Right ventricle myocardium superior (tissue), 1 donor: ENCODE measurements around the gene TMEM164. TPM values are rescaled to one million over a fixed set of nuclear protein-coding genes. Genes with fewer than 3 reads are reported as not detected.
A peak's percentile ranks its signal among the peaks of the same experiment; 100 is the strongest.

Source experiments
- ATAC-seq: fragments of 200-7000 bp; cut with Tn5 transposase; one replicate; pipeline ENCODE4 v1.9.1; 2020; ENCODE audit warnings: mild to moderate bottlenecking; ENCODE audit not compliant: poor library complexity
- DNase-seq: peaks from one replicate; pipeline ENCODE4 v3.0.0-alpha.2; 2020
- intact Hi-C: fragments of 100-400 bp; cut with DNase I; formaldehyde crosslinking; loops from one replicate; pipeline ENCODE4 v1.11.2; 2022
- total RNA-seq: library from RNA; stranded (reverse); fragmentation: NEBNext Ultra II Directional; extraction: Animal tissue kit (Norgen Biotek cat#: 25700); gene quantifications from one replicate; pipeline ENCODE4 v1.2.1, GENCODE V29; 2021
- donor health status: DM: no; HTN: yes; CAD: no; lungs with severe emphysema.

The TMEM164 gene
- total RNA-seq, 1 donor from 2014 or later: 47.1 TPM

DNA sequence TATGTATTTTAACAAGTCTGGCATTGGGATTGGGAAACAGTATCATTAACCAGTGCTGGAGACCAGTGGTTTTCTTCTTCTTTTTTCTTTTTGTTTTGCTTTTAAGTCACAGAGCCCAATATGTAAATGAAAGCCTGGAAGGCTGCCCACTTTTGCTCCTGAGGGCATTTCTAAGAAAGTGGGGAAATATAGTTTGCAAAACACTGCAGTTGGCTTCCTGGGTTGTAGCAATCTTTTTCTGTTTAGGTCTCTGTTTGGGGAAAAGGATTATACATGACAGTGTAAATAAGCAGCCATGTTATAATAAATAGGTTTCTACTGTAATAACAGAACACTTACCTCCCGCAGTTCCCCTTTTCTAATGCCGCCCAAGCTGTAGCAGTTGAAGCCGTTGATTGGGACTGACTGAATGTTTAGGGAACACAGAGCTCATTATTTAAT lies 105.5 kb downstream of the TMEM164 start:
- ATAC-seq: peak; percentile 24
- DNase-seq: no peak
- intact Hi-C loops: no loop called here

DNA sequence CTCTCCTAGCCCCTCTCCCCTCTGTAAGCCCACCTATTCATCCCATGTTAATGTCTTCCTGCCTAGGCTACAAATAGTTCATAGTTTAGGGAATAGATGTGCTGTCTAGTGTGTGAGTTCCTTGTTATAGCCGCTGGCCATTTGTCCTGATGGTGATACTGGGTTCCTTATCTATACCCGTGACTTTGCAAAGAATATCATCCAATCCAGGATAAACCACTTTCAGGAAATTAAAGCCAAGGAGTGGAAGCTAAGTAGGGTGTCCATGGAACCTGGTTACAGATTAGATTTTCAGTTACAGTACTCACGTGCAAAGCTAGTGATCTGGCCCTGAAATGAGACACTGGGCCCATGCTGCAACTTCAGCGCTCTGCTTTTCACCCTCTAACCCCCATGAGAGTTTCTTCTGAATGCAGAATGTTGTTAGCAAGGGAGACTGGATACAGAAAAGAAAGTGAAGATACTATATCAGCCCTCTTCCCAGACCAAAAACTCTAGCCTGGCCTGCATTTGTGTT lies 111.4 kb downstream of the TMEM164 start:
- intact Hi-C loops: no loop called here
- ATAC-seq: peak; percentile 15
- DNase-seq: no peak

DNA sequence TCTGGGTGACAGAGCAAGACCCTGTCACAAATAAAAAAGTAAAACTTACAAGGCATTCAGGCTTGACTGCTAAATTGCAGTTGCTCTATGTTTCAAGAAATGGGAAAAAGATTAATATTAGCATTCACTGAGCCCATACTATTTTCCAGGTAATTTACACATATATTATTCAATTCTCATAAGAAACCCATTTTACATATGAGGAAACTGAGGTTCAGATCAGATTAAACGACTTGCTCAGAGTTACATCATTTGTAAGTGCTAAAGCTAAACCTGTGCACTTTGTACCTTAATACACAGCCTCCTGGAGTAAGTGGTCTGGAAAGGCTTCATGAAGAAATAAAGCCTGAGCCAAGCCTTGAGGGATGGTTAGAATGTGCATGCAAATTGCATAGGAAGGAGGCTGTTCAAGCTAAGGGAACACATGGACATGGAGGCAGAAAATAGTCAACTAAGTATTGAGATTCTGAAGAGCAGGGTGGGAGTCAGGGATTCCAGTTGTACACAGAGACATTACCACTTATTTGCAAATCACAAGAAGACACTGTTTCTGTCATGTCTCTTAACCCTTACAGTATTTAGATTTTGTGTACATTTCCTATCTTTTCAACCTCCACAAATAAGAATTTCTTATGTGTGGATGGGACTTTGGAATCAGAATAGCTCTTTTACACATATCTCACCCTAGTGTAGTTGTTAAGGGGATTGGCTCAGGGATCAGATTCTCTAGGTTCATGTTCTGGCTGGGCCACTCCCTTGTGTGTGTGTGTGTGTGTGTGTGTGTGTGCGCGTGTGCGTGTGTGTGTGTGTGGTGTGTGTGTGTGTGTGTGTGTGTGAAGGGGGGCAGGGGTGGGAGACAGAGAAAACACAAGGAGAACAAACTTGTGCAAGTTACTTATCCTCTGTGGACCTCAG lies 113.4 kb downstream of the TMEM164 start:
- no peak for ATAC-seq
- intact Hi-C loops: no loop called here
- no peak for DNase-seq

GRCh38 chrX:110118530-110118929 lies 115.6 kb downstream of the TMEM164 start:
- intact Hi-C loops: no loop called here

DNA sequence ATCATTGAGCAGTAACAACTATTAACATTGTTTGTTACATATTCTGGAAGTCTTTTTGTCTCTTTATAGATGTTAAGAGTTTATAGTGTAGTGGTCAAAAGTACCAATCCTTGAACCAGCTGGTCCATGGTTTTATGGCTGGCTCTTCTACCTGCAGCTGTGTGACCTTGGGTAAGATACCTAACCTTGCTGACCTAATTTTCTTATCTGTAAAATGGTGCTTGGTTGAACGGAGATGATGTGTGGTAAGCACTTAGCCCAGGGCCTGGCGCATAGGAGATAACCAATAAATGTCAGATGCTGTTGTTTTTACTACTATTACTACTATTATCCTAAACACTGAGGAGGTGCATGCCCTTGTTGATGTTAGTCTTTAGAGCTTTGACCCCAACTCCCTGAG lies 116.6 kb downstream of the TMEM164 start:
- intact Hi-C loops: no loop called here
- DNase-seq: no peak
- no peak for ATAC-seq

More at GRCh38 chrX:110118530-110118929, 115.6 kb downstream of the TMEM164 start:
- DNase-seq: no peak
- ATAC-seq: no peak

DNA sequence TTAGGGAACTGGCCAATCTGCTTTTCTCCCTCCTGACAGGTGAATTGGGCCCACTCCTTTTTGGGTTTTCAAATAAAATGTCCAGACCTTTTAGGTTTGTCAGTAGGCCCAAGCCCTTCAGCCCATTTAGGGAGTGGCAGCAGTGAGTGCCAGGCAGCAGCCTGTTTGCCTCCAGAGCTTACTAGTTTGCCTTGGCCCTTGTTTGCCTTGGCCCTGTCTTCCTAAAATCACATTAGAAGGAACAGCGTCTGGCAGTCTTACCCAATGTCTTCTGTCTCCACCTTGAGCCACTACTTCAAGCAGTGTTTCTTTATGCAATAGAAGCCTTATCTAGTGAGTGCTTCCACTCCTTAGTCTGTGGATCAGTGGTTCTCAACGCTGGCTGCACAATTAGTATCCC lies 117.1 kb downstream of the TMEM164 start:
- intact Hi-C loops: no loop called here
- DNase-seq (no peak), ATAC-seq (no peak)

GRCh38 chrX:110123331-110123782 lies 120.4 kb downstream of the TMEM164 start:
- no peak for ATAC-seq
- intact Hi-C loops: no loop called here
- DNase-seq: no peak

GRCh38 chrX:110125446-110126162 lies 122.7 kb downstream of the TMEM164 start:
- ATAC-seq (peak; percentile 56), DNase-seq (no peak)
- intact Hi-C loops: no loop called here

GRCh38 chrX:110131031-110131430 lies 128.1 kb downstream of the TMEM164 start:
- intact Hi-C loops: no loop called here
- ATAC-seq: no peak

DNA sequence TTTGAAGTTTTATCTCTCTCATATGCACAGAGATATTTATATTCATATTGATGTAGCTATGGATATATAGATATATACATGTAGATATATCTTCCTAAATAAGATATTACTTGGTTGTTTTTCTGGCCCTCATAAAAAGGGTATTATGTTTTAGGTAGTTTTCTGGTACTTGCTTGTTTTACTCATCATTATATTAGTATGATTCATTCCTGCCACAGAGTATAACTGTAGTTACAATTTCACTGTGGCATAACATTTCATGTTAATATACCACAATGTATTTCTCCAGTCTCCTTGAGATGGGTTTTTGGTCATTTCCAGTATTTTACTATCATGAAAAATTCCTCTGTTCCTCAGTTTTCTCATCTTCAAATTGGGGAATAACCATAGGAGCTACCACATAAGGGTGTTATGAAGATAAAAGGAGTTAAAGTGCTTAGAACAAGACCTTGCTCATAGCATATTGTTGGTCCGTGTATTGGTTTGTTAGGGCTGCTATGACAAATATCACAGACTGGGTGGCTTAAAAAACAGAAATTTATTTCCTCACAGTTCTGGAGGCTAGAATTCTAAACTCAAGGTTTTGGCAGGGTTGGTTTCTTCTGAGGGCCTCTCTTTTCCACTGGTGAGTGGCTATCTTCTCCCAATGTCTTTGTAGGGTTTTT lies 129.7 kb downstream of the TMEM164 start:
- ATAC-seq (no peak), DNase-seq (no peak)
- intact Hi-C loops: no loop called here

More at GRCh38 chrX:110131031-110131430, 128.1 kb downstream of the TMEM164 start:
- no peak for DNase-seq

DNA sequence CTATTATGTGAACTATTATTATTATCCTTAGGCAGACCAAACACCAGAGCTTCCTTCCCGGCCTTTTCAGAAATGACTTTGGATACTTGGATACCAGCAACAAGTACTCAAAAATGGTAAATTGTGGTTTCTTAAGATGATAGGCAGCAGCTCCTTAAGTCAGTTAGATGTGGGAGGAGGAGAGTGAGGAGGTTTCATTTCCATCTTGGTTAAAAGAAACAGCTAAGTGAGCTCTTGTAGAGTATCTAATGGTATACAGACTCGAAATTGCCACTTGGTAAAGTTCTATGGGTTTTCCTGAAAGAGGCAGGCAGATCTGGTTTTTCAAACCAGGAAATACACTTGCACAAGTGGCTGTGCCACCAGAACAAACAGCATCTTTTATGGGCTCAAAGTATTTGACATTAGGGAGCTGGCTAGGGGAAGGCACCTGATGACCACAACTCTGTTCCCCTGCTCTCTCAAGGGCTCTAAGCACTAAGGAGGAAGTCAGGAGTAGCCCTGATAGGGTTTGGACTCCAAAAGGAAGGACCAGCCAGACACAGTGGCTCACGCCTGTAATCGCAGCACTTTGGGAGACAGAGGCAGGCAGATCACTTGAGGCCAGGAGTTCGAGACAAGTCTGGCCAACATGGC lies 130.9 kb downstream of the TMEM164 start:
- DNase-seq (no peak), ATAC-seq (no peak)
- intact Hi-C loops: no loop called here

- ATAC-seq (no peak), DNase-seq (no peak)
- intact Hi-C loops: no loop called here
These were observed 132.7 kb downstream of the TMEM164 start for GRCh38 chrX:110135618-110136017.

DNA sequence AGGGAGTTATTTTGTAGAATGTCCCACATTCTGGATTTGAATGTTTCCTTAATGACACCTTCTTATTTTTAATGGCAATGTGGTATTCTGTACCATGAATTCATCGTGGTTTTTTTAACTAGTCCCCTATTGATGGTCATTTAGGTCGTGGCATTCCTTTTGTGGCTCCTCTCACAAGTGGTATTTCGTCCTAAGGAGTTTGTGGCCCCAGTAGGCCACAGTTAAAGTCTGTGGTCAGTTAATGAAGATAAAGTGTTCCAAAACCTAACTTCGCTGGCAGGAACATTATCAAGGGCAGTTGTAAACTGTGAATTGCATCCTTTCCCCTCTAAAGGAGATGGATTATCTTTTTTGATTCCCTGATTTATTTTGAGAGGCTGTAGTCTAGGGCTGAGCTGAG lies 133.2 kb downstream of the TMEM164 start:
- intact Hi-C loops: no loop called here
- DNase-seq (no peak), ATAC-seq (no peak)

DNA sequence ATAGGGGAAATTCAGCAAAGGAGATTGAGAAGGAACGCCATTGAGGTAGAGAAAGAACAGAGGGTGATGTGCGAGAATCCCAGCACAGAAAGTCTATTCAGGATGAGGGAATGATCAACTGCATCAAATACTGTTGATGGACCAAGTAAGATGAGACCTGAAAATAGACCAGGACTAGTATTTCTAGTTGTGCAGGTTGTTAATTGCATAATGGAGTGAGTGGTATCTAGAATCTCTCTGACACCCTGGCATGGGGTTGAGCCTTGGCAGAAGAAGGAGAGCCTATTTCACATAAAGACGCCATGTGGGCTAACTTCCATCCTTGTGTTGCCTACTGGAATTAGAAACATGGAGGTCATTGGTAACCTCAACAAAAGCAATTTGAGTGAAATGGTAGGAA lies 135.6 kb downstream of the TMEM164 start:
- ATAC-seq: no peak
- DNase-seq: no peak
- intact Hi-C loops: no loop called here

GRCh38 chrX:110139172-110139571 lies 136.3 kb downstream of the TMEM164 start:
- intact Hi-C loops: no loop called here
- DNase-seq (no peak), ATAC-seq (no peak)

DNA sequence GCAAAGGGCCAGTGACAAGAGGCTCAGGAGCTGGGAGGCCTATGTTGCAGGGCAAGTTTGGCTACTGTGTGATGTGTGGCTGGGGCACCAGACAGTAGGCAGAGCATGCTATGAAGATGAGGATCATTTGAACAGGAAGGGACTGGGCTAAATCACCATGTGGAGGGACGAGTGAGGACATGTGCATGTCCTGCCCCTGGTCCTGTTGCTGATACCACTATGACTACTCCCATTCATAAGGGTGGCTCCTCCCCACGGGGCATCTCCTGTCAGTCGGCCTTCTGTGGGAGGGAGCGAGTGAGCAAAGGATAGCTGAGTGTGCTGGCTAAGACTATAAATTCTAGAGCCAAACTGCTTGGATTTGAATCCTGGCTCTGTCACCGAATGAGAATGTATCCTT lies 139.2 kb downstream of the TMEM164 start:
- DNase-seq: no peak
- intact Hi-C loops: no loop called here
- ATAC-seq: peak; percentile 16

DNA sequence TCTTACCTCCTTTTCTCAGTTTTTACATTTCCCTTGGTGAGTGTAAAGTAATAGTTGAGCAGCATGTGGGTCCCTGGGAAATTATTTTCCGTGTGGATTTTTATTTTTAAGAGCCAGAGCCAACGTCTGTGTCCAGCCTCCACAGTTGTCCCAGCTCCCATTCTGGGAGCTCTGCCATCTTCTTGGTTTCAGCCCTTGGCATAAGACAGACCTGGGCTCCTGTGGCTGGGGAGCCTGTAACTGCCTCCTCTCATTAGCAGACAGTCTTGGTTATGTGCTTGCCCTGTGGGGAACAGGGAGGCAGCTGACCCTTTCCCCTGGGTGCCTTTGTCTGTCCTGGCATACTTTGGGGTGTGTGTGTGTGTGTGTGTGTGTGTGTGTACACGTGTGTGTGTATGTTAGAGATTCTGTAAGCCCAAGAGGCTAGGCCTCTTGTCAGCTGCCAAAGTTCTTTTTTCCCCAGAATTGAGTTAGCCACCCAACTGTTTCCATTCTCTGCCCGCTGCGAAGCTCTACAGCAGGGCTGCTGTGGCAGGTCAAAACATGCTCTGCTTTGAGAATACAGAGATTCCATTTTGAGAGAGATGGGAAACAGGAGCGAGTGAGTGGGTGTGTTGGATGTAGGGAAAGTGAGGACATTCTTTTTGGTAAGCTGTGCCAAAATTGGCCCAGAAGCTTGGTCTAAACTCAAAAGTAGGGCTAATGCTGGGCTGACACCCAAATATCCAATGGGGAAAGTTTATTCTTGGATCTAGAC lies 140.7 kb downstream of the TMEM164 start:
- intact Hi-C loops: no loop called here
- ATAC-seq: peak; percentile 70
- no peak for DNase-seq

- ATAC-seq (no peak), DNase-seq (no peak)
- intact Hi-C loops: loop anchor here (5.0 kb wide), 1 partner anchor 233 kb away; no protein-coding TSS in a partner anchor
These were observed 142.4 kb downstream of the TMEM164 start for GRCh38 chrX:110145311-110145710.
